SHP77 (cell line): ENCODE data around the gene LEFTY1.
A peak's percentile ranks its signal among the peaks of the same experiment; 100 is the strongest.
"Not testable (repeated sequence)": the region's sequence is repeated elsewhere in the genome, so short reads cannot be mapped to it uniquely, and the experiment has no call there.

Source experiments
- DNase-seq, 2 experiments: peaks; one replicate each; lab custom pipeline; 2025; lab: John Stamatoyannopoulos, UW

LEFTY1 gene

GRCh38 chr1:225888289-225888897, 553 bp downstream of the LEFTY1 start:
- no peak for DNase-seq

GRCh38 chr1:225887554-225888288, 1.2 kb downstream of the LEFTY1 start:
- DNase-seq: not testable (repeated sequence)

DNA sequence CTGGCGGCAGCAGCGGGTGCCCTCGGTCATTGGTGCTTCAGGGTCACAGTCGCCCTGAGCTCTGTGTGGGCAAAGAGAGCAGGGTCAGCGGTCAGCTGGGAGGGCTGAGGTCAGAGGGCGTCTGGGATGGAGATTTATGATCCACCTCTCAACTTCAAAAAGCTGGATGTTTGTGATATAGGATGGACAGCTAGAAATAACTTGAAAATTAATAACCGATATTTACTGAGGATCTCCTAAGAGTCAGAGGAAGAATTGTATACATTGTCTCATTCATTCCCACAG, 2.0 kb downstream of the LEFTY1 start:
- DNase-seq: no peak

- DNase-seq: no peak
Measured at GRCh38 chr1:225886159-225887029, 2.6 kb downstream of the LEFTY1 start.

GRCh38 chr1:225885336-225885735, 3.6 kb downstream of the LEFTY1 start:
- DNase-seq: no peak

- no peak for DNase-seq
Measured at GRCh38 chr1:225883616-225884265, 5.2 kb downstream of the LEFTY1 start.

DNA sequence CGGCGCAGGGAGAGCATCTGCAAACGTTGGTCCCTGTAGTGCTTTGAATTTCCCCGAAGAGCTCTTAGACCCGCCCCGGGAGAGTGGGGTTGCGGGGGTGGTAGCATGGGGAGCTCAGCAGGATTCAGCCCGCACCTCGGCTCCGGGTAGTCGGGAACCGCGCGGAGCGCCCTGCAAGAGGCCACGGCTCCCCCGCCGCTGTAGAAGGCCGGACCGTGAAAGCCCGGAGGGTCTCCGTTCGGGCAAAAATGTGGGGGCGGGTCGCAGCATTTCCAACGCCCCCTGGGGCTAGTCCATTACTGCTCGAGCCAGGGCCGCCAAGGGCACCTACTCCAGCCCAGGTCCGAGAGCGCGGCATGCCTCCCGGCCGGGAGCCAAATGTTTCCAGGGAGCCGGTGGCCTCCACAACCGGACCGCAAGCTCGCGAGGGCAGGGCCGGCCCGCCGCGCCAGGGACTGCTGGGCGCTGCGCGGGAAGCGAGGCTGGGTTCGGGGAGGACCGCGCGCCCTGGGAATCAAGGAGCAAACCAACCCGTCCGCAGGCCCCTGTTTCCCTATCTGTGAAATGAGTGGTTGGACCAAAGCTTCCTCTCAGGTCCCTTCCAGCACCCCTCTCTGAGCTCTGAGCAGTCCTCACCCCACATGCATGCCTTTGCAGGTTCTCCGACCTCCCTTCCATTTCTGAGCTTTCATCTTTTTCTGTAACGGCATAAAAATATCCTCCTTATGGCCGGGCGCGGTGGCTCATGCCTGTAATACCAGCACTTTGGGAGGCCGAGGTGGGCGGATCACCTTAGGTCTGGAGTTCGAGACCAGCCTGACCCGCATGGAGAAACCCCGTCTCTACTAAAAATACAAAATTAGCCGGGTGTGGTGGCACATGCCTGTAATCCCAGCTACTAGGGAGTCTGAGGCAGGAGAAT, 6.0 kb downstream of the LEFTY1 start:
- no peak for DNase-seq

DNA sequence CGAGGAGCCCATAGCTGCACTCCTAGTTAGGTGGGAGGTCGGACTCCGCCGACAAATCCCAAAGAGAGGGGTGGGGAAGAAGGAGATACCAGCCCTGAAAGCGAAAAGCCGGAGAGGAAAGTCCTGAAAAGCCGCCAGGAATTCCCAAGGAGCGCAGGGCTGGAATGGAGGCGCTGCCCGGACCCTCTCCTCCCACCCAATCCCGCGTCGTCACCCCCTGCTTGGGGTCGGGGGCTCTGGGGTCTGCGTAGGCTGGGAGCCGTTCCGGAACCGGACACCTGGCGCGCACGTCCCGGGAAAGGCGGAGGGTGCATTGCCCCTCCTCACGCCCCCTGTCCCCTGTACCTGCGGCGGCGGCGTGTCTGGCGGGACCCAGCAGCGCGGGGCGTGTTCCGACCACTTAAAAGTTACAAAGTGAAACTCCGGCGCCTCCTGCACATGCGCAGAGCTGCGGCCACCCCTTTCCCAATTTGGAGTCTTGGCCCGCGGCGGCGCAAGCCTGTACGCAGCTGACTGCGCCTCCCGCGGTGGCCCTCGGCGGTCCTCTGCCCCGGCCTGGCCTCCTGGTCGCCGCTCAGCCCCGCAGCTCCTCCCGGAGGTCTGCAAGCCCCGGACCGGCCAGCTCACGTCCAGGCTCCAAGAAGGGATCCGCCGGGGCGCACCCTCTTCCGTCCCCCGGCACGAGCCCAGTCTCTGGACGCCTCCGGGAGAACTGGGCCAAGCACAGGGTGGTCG, 6.8 kb downstream of the LEFTY1 start, which contains the start of gene TMEM63A:
TMEM63A (minus strand) TSS at position 422 of the 735 bp plus-strand sequence. CDS start 4,800 bp downstream, outside the sequence.
- no peak for DNase-seq

- DNase-seq: no peak
Measured at GRCh38 chr1:225881081-225881958, 7.6 kb downstream of the LEFTY1 start.

DNA sequence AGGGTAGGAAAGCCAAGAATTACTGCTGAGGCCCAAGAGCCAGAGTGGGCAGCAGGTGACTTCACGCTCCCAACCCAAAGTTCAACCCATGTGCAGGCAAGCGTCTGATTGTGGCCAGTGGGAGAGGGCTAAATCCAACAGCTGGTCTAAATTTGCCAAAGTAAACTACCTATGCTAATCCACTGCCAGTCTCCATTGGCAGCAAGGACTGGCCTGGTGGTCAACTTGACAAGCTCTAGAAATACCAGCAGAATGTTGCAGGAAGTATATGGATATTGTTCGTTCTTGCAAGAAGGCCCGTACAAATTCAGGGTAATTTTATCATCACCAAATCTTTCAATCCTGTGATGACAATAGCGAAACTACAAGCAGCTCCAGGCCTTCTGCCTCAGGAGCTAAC, 8.3 kb downstream of the LEFTY1 start:
- DNase-seq: no peak

- DNase-seq: peak; percentile 14 to 55
Measured at GRCh38 chr1:225880222-225880588, 8.7 kb downstream of the LEFTY1 start.

- no peak for DNase-seq
Measured at GRCh38 chr1:225879521-225880221, 9.3 kb downstream of the LEFTY1 start.

DNA sequence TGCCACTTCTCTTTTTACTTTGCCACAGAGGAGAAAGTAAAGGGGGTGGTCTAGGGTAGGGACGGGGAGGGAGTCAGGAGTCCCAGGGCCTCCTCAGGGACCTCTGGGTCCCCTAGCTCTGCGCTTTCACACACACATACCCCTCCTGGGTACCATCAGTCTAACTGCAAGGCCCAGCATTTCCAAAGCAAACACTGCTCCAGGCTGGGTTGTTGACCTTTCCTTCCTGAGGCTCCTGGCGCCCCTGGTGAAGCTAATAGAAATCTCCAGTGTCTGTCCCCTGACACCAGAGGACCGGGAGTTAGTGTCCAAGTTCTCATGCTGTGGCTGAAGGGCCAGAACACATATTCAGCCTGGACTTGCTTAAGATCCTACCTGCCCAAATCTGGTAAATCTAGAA, 10.7 kb downstream of the LEFTY1 start:
- peak in 1 of 2 experiments; percentile 8 for DNase-seq

DNA sequence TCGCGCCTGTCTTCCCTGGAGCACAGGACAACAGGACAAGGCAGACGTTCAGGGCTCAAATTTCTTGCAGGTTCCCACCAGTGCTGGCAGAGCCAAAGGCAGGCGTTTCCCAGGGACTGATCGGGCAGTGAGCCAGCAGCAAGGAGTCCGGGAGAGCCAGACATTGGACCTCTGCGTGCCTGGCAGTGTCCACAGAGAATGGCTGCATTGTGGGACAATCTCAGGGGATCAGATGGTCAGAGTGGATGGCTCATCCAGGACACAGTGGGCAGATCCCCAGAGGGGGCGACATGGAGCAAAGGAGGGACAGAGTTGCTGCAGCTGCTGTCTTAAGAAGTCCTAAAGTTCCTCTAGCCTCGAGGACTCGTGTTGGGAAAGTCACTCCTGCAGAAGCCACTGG, 11.4 kb downstream of the LEFTY1 start:
- peak; percentile 49 for DNase-seq

DNA sequence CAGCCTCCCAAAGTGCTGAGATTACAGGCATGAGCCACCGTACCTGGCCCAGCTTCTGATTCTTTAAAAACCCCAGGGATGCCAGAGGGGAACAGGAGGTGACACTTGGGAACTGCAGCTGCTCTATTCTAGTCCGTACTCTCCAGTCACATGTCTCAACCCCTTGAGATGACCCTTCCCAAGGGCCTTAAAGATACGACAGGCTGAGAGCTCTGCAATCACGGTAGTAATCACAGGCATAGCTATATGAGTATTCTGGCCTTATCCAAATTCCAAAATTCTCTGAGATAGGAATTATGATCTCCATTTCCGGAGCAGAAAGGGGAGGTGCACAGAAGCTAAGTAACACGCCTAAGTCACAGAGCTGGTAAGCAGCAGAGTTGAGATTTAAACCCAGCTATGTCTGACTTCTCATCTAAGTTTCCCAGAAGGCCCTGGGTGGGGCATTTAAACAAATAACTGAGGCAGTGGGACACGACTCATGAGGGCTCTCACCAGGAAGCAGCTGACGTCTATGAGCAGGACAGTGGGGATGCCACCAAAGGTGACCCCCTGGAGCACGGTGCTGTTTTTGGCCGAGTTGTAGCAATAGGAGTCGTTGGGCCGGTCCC, 11.9 kb downstream of the LEFTY1 start:
- DNase-seq: no peak

DNA sequence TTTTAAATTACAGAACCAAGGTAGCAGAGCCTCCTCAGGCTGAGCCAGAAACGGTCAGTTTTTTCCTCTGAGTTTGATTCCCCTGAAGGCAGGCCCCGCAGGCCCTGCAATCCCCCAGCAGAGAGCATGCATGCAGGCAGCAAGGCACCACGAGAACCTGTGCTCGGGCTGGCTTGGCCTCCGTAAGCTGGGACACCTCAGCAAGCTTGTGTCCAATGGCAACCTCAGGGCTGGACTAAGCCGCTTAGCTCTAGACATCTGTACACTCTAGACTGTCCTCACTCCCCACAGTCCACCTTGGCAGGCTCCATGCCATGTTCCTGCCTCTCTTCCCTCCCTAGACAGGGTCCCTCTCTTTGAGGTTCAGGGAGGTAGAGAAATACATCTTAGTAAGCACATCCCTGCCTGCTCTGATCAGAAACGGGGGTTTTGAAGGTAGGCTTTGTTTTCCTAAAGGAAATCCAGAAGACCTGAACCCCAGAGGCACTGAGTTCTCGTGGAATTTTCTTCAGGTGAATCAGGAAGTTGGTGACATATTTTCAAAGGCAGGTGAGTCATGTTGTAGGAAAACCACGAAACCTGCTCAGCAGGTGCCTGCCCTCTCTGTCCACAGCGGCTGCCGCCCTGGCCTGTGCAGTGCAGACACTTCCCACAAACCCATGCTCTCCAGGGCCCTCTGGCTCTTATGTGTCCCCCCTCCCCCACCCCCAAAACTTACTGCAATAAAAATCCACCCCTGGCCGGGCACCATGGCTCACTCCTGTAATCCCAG, 13.7 kb downstream of the LEFTY1 start:
- no peak for DNase-seq

GRCh38 chr1:225874431-225874830, 14.5 kb downstream of the LEFTY1 start:
- DNase-seq: no peak
